ENCODE measurements around the gene PPIL4.
"Not testable (repeated sequence)": the region's sequence is repeated elsewhere in the genome, so short reads cannot be mapped to it uniquely, and the experiment has no call there.

Gene PPIL4

DNA sequence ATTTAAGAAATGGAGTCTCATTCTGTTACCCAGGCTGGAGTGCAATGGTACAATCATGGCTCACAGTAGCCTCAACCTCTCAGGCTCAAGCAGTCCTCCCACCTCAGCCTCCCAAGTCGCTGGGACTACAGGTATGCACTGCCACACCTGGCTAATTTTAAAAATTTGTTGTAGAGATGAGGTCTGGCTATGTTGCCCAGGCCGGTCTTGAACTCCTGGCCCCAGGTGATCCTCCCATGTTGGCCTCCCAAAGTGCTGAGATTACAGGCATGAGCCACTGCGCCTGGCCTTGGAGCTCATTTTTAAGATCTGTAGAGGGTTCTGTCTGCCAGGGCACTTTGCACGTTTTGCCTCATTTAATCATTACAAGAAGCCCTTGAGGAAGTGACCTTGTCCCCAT lies 78.6 kb downstream of the PPIL4 start:
- in situ Hi-C loops (cut with MboI; ENCODE audit: low pct_unique_long_range_greater_than_20kb, low sequenced_read_pairs, unreplicated experiment) = no loop called here
- DNase-seq (ENCODE audit: low spot score) = no peak
- TF ChIP-seq CTCF (IDR thresholded peaks at IDR 0.05; ENCODE audit: extremely low read depth, insufficient read depth, missing control alignments) = no peak

GRCh38 chr6:149464411-149464810 lies 81.4 kb downstream of the PPIL4 start:
- no peak for DNase-seq (ENCODE audit: low spot score)
- no peak for TF ChIP-seq CTCF (IDR thresholded peaks at IDR 0.05; ENCODE audit: extremely low read depth, insufficient read depth, missing control alignments)
- in situ Hi-C loops (cut with MboI; ENCODE audit: low pct_unique_long_range_greater_than_20kb, low sequenced_read_pairs, unreplicated experiment) = no loop called here

DNA sequence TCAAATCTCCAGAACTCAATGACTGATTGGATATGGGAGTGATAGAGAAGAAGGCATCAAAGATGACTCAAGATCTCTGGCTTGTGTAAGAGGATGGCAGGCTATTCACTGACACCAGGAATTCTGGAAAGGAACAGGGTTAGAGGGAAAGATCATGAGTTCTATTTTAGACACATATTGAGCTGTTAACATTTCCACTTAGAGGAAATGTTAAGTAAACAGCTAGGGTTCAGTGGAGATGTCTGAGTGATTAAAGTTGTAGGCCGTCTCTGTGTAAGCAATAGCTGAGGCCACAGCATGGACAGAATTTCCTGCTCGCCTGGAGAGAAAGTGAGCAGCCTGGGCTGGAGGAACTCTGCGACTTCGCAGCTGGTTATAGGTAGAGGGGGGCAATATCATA lies 82.1 kb downstream of the PPIL4 start:
- in situ Hi-C loops (cut with MboI; ENCODE audit: low pct_unique_long_range_greater_than_20kb, low sequenced_read_pairs, unreplicated experiment) = no loop called here
- no peak for TF ChIP-seq CTCF (IDR thresholded peaks at IDR 0.05; ENCODE audit: extremely low read depth, insufficient read depth, missing control alignments)
- no peak for DNase-seq (ENCODE audit: low spot score)

DNA sequence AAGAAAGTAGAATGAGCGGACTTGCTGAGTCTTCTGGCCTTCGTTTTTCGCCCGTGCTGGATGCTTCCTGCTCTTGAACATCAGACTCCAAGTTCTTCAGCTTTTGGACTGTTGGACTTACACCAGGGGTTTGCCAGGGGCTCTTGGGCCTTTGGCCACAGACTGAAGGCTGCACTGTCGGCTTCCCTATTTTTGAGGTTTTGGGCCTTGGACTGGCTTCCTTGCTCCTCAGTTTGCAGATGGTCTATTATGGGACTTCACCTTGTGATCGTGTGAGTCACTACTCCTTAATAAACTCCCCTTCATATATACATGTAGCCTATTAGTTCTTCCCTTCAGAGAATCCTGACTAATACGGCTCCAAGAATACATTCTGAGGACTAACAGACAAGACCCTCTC lies 83.1 kb downstream of the PPIL4 start:
- DNase-seq (ENCODE audit: low spot score); in situ Hi-C loops (cut with MboI; ENCODE audit: low pct_unique_long_range_greater_than_20kb, low sequenced_read_pairs, unreplicated experiment): not testable (repeated sequence)

DNA sequence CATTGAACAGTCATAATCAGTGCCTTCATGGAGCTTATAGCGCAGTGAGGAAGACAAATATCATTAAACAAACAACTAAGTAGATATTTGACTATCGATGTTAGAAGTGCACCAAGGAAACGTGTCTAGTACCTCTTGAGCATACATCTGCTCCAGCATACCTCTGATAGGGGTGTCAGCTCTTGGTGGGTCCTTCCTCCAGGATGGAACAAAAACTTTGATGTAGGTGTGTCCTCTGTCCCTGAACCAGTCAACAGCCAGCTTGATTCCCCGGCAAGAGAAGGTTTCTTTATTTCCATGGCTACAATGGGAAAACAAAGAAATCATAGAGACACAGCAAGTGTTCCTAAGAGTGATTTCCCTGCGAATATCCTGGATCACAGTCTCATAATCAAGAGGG lies 84.2 kb downstream of the PPIL4 start:
- DNase-seq (ENCODE audit: low spot score) = no peak
- TF ChIP-seq CTCF (IDR thresholded peaks at IDR 0.05; ENCODE audit: extremely low read depth, insufficient read depth, missing control alignments) = no peak
- in situ Hi-C loops (cut with MboI; ENCODE audit: low pct_unique_long_range_greater_than_20kb, low sequenced_read_pairs, unreplicated experiment) = no loop called here

DNA sequence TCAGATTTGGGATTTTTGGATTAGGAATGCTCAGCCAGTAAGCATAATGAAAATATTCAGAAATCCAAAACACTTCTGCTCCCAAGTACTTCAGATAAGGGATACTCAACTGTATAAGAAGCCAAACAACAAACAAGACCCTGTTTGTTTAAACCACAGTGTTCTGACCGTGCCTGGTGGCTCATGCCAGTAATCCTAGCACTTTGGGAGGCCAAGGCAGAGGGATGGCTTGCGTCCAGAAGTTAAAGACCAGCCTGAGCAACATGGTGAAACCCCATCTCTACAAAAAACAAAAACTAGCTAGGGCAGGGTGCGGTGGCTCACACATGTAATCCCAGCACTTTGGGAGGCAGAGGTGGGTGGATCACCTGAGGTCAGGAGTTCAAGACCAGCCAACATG lies 85.6 kb downstream of the PPIL4 start:
- DNase-seq (ENCODE audit: low spot score) = not testable (repeated sequence)

GRCh38 chr6:149459761-149460160 lies 86.1 kb downstream of the PPIL4 start:
- no peak for DNase-seq (ENCODE audit: low spot score)
- in situ Hi-C loops (cut with MboI; ENCODE audit: low pct_unique_long_range_greater_than_20kb, low sequenced_read_pairs, unreplicated experiment) = no loop called here
- TF ChIP-seq CTCF (IDR thresholded peaks at IDR 0.05; ENCODE audit: extremely low read depth, insufficient read depth, missing control alignments) = no peak

More for the DNA sequence above, 85.6 kb downstream of the PPIL4 start:
- in situ Hi-C loops (cut with MboI; ENCODE audit: low pct_unique_long_range_greater_than_20kb, low sequenced_read_pairs, unreplicated experiment) = not testable (repeated sequence)

DNA sequence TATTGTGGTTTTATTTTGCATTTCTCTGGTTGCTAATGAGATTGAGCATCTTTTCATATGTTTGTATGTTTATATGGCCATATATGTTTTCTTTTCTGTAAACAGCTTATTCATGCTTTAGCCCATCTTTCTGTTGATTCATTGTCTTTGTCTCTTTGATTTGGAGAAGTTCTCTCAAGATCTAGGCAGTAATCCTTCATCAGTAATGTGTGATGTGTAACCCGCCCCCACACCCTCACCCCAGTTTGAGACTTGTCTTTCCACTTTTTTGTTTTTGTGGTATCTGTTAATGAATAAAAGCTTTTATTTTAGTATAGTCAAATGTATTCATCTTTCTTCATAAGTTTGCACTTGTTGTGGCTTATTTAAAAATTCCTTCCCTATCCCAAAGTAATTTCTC lies 87.0 kb downstream of the PPIL4 start:
- TF ChIP-seq CTCF (IDR thresholded peaks at IDR 0.05; ENCODE audit: extremely low read depth, insufficient read depth, missing control alignments) = no peak
- in situ Hi-C loops (cut with MboI; ENCODE audit: low pct_unique_long_range_greater_than_20kb, low sequenced_read_pairs, unreplicated experiment) = no loop called here
- DNase-seq (ENCODE audit: low spot score) = no peak

Measured in GM13977 (cell line).